Measurements from ENCODE around the gene LRCH3. TPM values are rescaled to one million over a fixed set of nuclear protein-coding genes. Genes with fewer than 3 reads are reported as not detected.
"Not testable (repeated sequence)": the region's sequence is repeated elsewhere in the genome, so short reads cannot be mapped to it uniquely, and the experiment has no call there.

Gene LRCH3
- total RNA-seq, 2 donors from 2014 or later: 67.3 to 74.7 TPM

- Mint-ChIP-seq H3K36me3 (no peaks in the 10 kb centered on the region), H3K4me3 (no peak overlapping the region), H3K4me1 (ENCODE audit: low read depth in 2 of 2) (peaks cover 0 to 11% of the 10 kb centered on the region in 2 donors), H3K27me3 (no peaks in the 10 kb centered on the region), H3K9me3 (no peaks in the 10 kb centered on the region), H3K27ac (peak overlapping the region in 1 of 2 donors; percentile 15)
- ATAC-seq (no peak), DNase-seq (ENCODE audit: low spot score) (no peak)
These were observed 98.3 kb downstream of the LRCH3 start for GRCh38 chr3:197889204-197889930.

- Mint-ChIP-seq H3K36me3 (no peaks in the 10 kb centered on the region), H3K4me3 (no peak overlapping the region)
These were observed 99.6 kb downstream of the LRCH3 start for GRCh38 chr3:197890693-197891092.

GRCh38 chr3:197892162-197892561, 101.1 kb downstream of the LRCH3 start:
- no peaks in the 10 kb centered on the region for H3K36me3 Mint-ChIP-seq
- H3K4me3 Mint-ChIP-seq: no peak overlapping the region
- peaks cover 0 to 11% of the 10 kb centered on the region in 2 donors for H3K4me1 Mint-ChIP-seq (ENCODE audit: low read depth in 2 of 2)
- H3K27ac Mint-ChIP-seq: peak overlapping the region in 1 of 2 donors; percentile 15
- no peaks in the 10 kb centered on the region for H3K27me3 Mint-ChIP-seq
- ATAC-seq (no peak), DNase-seq (ENCODE audit: low spot score) (no peak)
- H3K9me3 Mint-ChIP-seq: no peaks in the 10 kb centered on the region

More at GRCh38 chr3:197890693-197891092, 99.6 kb downstream of the LRCH3 start:
- H3K27ac Mint-ChIP-seq: peak overlapping the region in 1 of 2 donors; percentile 22
- no peaks in the 10 kb centered on the region for H3K9me3 Mint-ChIP-seq
- H3K4me1 Mint-ChIP-seq (ENCODE audit: low read depth in 2 of 2): peaks cover 0 to 11% of the 10 kb centered on the region in 2 donors
- no peaks in the 10 kb centered on the region for H3K27me3 Mint-ChIP-seq
- no peak for ATAC-seq
- no peak for DNase-seq (ENCODE audit: low spot score)

- ATAC-seq: no peak
- no peak for DNase-seq (ENCODE audit: low spot score)
- Mint-ChIP-seq H3K27me3 (no peaks in the 10 kb centered on the region), H3K27ac (no peak overlapping the region), H3K36me3 (no peaks in the 10 kb centered on the region), H3K4me1 (ENCODE audit: low read depth in 2 of 2) (peaks cover 0 to 7% of the 10 kb centered on the region in 2 donors), H3K4me3 (no peak overlapping the region), H3K9me3 (no peaks in the 10 kb centered on the region)
These were observed 105.4 kb downstream of the LRCH3 start for GRCh38 chr3:197896421-197896820.

- H3K36me3 Mint-ChIP-seq: no peaks in the 10 kb centered on the region
- peaks cover 2 to 7% of the 10 kb centered on the region in 2 donors for H3K4me1 Mint-ChIP-seq (ENCODE audit: low read depth in 2 of 2)
- no peak overlapping the region for H3K27ac Mint-ChIP-seq
- no peaks in the 10 kb centered on the region for H3K27me3 Mint-ChIP-seq
- H3K9me3 Mint-ChIP-seq: no peaks in the 10 kb centered on the region
- DNase-seq (ENCODE audit: low spot score) (no peak), ATAC-seq (peak in 1 of 2 donors; percentile 28)
- no peak overlapping the region for H3K4me3 Mint-ChIP-seq
These were observed 108.9 kb downstream of the LRCH3 start for GRCh38 chr3:197899833-197900478.

- Mint-ChIP-seq H3K9me3 (no peaks in the 10 kb centered on the region), H3K4me1 (ENCODE audit: low read depth in 2 of 2) (peaks cover 6 to 16% of the 10 kb centered on the region in 2 donors), H3K27ac (no peak overlapping the region), H3K4me3 (no peak overlapping the region), H3K36me3 (no peaks in the 10 kb centered on the region), H3K27me3 (no peaks in the 10 kb centered on the region)
- ATAC-seq (no peak), DNase-seq (ENCODE audit: low spot score) (no peak)
These were observed 110.6 kb downstream of the LRCH3 start for GRCh38 chr3:197901626-197902025.

GRCh38 chr3:197906023-197906849, 115.2 kb downstream of the LRCH3 start:
- peaks cover 4% of the 10 kb centered on the region for H3K36me3 Mint-ChIP-seq
- no peaks in the 10 kb centered on the region for H3K9me3 Mint-ChIP-seq
- peak overlapping the region; percentile 90 for H3K27ac Mint-ChIP-seq
- ATAC-seq (peak; percentile 97 to 99), DNase-seq (ENCODE audit: low spot score) (peak; percentile 92)
- H3K27me3 Mint-ChIP-seq: no peaks in the 10 kb centered on the region
- H3K4me1 Mint-ChIP-seq (ENCODE audit: low read depth in 2 of 2): peaks cover 19 to 23% of the 10 kb centered on the region in 2 donors
- H3K4me3 Mint-ChIP-seq: peak overlapping the region; percentile 66

GRCh38 chr3:197906850-197907187, 115.8 kb downstream of the LRCH3 start:
- Mint-ChIP-seq H3K36me3 (peaks cover 4% of the 10 kb centered on the region), H3K4me3 (peak overlapping the region; percentile 66), H3K4me1 (ENCODE audit: low read depth in 2 of 2) (peaks cover 19 to 23% of the 10 kb centered on the region in 2 donors), H3K27me3 (no peaks in the 10 kb centered on the region), H3K9me3 (no peaks in the 10 kb centered on the region), H3K27ac (peak overlapping the region; percentile 90)
- DNase-seq (ENCODE audit: low spot score) (no peak), ATAC-seq (no peak)

- Mint-ChIP-seq H3K9me3 (no peaks in the 10 kb centered on the region), H3K36me3 (peaks cover 4% of the 10 kb centered on the region), H3K27me3 (no peaks in the 10 kb centered on the region), H3K4me3 (peak overlapping the region; percentile 66), H3K4me1 (ENCODE audit: low read depth in 2 of 2) (peaks cover 19 to 23% of the 10 kb centered on the region in 2 donors), H3K27ac (peak overlapping the region; percentile 90)
- DNase-seq (ENCODE audit: low spot score): no peak
- ATAC-seq: no peak
These were observed 116.1 kb downstream of the LRCH3 start for GRCh38 chr3:197907196-197907595.

- H3K9me3 Mint-ChIP-seq; H3K27me3 Mint-ChIP-seq; H3K36me3 Mint-ChIP-seq; H3K27ac Mint-ChIP-seq; ATAC-seq; DNase-seq (ENCODE audit: low spot score): not testable (repeated sequence)
- Mint-ChIP-seq H3K4me1 (ENCODE audit: low read depth in 2 of 2) (peaks cover 19 to 23% of the 10 kb centered on the region in 2 donors), H3K4me3 (peak overlapping the region; percentile 39)
These were observed 117.5 kb downstream of the LRCH3 start for GRCh38 chr3:197908550-197908949.

- peak overlapping the region; percentile 62 for H3K4me3 Mint-ChIP-seq
- H3K4me1 Mint-ChIP-seq (ENCODE audit: low read depth in 2 of 2): peaks cover 19 to 27% of the 10 kb centered on the region in 2 donors
- H3K27ac Mint-ChIP-seq: no peak overlapping the region
- H3K36me3 Mint-ChIP-seq: peaks cover 4% of the 10 kb centered on the region
- DNase-seq (ENCODE audit: low spot score) (no peak), ATAC-seq (no peak)
- no peaks in the 10 kb centered on the region for H3K27me3 Mint-ChIP-seq
- H3K9me3 Mint-ChIP-seq: no peaks in the 10 kb centered on the region
These were observed 118.1 kb downstream of the LRCH3 start for GRCh38 chr3:197908957-197909701.

- ATAC-seq: peak in 1 of 2 donors; percentile 82
- H3K36me3 Mint-ChIP-seq: no peaks in the 10 kb centered on the region
- no peaks in the 10 kb centered on the region for H3K9me3 Mint-ChIP-seq
- no peak for DNase-seq (ENCODE audit: low spot score)
- peak overlapping the region; percentile 66 for H3K4me3 Mint-ChIP-seq
- no peaks in the 10 kb centered on the region for H3K27me3 Mint-ChIP-seq
- H3K27ac Mint-ChIP-seq: peak overlapping the region; percentile 69
- H3K4me1 Mint-ChIP-seq (ENCODE audit: low read depth in 2 of 2): peaks cover 0 to 11% of the 10 kb centered on the region in 2 donors
These were observed 121.9 kb downstream of the LRCH3 start for GRCh38 chr3:197912741-197913476.
